ENCODE results near the gene ATXN2. TPM values are rescaled to one million over a fixed set of nuclear protein-coding genes. Genes with fewer than 3 reads are reported as not detected.

The ATXN2 gene
- total RNA-seq, 1 donor = 45.7 TPM

DNA sequence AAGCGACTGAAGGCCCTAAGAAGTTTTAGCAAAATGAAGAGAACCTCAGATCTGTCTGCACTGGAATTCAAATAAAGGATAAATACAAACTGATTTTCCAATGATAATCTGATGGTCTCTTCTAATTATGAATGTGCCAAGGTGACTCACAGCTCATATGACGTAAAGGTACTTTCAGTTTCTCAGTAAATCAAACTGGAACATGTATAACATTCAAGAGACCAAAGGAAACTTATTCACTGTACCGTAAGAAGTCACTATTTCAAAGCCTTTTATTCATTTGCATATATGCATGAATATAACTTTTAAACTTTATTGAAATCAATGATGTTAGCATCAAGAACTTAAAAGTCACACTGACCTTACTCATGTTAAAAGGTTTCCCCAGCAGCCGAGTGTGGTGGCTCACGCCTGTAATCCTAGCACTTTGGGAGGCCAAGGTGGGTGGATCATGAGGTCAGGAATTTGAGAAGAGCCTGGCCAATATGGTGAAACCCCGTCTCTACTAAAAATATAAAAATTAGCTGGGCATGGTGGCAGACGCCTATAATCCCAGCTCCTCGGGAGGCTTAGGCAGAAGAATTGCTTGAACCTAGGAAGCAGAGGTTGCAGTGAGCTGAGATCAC, 52.2 kb downstream of the ATXN2 start:
- peak; percentile 16 for DNase-seq (ENCODE audit: low read depth)
- TF ChIP-seq, protein P1, sequence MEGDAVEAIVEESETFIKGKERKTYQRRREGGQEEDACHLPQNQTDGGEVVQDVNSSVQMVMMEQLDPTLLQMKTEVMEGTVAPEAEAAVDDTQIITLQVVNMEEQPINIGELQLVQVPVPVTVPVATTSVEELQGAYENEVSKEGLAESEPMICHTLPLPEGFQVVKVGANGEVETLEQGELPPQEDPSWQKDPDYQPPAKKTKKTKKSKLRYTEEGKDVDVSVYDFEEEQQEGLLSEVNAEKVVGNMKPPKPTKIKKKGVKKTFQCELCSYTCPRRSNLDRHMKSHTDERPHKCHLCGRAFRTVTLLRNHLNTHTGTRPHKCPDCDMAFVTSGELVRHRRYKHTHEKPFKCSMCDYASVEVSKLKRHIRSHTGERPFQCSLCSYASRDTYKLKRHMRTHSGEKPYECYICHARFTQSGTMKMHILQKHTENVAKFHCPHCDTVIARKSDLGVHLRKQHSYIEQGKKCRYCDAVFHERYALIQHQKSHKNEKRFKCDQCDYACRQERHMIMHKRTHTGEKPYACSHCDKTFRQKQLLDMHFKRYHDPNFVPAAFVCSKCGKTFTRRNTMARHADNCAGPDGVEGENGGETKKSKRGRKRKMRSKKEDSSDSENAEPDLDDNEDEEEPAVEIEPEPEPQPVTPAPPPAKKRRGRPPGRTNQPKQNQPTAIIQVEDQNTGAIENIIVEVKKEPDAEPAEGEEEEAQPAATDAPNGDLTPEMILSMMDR (IDR thresholded peaks at IDR 0.05; ENCODE audit: insufficient read depth, low read length) = no peak
- no peak overlapping the region for H3K4me3 ChIP-seq (ENCODE audit: low read depth, low read length)

DNA sequence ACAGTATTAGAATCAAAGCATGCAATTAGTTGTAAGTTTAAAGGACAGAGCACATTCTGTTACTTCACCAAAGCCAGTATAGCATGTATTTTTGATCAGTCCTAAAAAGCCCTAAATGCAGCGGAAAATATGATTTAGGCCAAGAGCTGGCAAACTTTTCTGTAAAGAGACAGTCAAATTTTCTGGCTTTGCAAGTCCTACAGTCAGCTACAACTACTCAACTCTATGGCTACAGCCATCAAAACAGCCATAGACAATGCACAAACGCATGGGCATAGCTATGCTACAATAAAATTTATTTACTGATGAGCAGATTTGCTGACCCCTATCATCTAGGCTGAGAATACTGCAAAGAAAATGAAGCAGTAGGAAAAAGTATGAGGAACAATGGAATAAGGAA, 52.9 kb downstream of the ATXN2 start:
- no peak for DNase-seq (ENCODE audit: low read depth)
- no peak overlapping the region for H3K4me3 ChIP-seq (ENCODE audit: low read depth, low read length)
- TF ChIP-seq, protein P1 (IDR thresholded peaks at IDR 0.05; ENCODE audit: insufficient read depth, low read length) = no peak

DNA sequence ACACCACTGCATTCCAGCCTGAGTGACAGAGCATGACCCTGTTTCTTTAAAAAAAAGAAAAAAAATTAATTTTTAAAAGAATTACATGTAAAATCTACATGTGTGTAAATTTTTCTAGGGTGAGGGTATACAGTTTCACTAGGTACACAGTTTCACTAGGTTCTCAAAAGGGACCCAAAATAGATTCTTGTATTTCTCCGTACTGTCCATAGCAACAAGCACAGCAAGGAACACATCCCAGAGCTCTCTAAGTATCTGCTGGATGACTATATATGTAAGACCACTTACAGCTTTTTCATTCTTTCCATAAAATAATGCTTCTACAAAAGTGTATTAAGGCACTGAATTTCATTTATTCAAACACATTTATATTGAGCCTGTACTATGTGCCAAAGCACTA, 55.1 kb downstream of the ATXN2 start:
- H3K4me3 ChIP-seq (ENCODE audit: low read depth, low read length) = no peak overlapping the region
- DNase-seq (ENCODE audit: low read depth) = no peak
- TF ChIP-seq, protein P1 (IDR thresholded peaks at IDR 0.05; ENCODE audit: insufficient read depth, low read length) = no peak

DNA sequence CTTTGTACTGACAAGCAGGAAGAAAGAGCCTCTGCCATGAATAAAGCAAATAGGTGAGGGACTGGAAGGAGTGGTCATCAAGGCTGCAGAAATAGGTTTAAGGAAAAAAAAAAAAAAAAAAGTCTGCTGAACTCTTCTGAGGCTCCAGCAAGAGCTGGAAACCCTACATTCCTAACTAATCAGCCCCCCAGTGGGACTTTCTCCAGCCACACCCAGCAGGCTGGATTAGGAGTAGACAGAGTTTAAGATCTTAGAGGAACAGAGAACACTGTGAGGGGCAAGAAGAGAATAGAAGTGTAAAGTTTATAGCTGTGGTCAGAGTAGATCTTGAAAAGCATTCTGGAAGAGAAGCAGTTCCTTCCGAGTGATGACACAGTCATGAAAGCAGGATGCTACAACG, 66.4 kb downstream of the ATXN2 start:
- peak; percentile 3 for DNase-seq (ENCODE audit: low read depth)
- TF ChIP-seq, protein P1 (IDR thresholded peaks at IDR 0.05; ENCODE audit: insufficient read depth, low read length) = no peak
- no peak overlapping the region for H3K4me3 ChIP-seq (ENCODE audit: low read depth, low read length)

DNA sequence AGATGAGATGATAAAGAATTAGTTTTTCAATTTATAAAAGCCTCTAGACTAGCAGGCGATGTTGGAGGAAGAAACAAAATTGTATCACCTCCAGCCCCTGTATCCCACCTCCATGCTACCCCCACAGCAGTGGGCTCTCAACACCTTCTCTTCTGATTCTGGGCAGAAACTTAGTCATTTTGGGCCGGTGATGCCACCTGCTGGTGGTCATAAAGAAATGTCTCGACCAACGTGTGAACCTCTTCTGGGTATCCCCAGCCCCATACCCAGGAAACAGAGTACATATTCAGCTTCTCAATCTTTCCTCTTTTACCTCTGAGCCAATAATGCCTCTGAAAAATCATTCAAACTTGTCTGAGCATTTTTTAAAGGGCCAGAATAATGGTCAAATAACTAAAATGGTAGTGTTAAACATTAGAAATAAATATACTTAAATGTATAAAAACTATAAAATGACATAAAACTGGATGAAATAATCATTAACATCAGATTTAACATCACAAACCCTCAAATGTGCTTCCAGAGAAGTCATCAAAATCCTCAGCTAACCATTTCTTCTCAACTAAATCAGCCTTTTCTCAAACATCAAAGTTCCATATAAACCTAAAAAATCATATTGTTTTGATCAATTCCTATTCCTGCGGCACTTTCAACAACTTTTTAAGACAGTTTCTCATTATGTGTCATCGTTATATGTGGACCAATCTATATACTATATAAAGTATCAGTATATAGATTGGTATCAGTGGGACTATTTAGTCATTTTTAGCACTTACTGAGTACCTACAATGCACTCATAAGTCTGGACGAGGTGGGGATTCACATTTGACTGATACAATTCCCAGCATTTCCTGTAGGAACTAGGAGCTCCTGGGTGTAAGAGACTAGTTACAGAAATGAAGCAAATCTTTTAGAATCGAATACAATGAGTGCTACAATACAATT, 69.4 kb downstream of the ATXN2 start:
- DNase-seq (ENCODE audit: low read depth) = peak; percentile 59
- H3K4me3 ChIP-seq (ENCODE audit: low read depth, low read length) = no peak overlapping the region
- TF ChIP-seq, protein P1 (IDR thresholded peaks at IDR 0.05; ENCODE audit: insufficient read depth, low read length) = peak; percentile 69

DNA sequence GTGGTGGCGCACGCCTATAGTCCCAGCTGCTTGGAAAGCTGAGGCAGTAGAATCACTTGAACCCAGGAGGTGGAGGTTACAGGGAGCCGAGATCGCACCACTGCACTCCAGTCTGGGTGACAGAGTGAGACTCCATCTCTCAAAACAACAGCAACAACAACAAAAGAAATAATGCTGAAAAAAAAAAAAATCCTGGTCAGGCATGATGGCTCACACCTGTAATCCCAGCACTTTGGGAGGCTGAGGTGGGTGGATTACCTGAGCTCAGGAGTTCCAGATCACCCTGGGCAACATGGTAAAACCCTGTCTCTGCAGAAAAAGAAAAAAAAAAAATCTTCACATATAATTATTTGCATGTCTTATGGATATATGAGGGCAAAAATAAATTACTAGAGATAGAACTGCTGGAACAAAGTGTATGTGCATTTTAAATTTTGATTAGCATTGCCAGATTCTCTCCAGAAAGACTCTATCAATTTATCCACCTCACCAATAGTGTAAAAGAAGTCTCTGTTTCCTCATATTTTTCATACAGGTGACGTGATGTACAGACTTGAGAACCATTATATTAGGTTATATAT, 75.4 kb downstream of the ATXN2 start:
- TF ChIP-seq, protein P1 (IDR thresholded peaks at IDR 0.05; ENCODE audit: insufficient read depth, low read length) = no peak
- no peak overlapping the region for H3K4me3 ChIP-seq (ENCODE audit: low read depth, low read length)
- DNase-seq (ENCODE audit: low read depth) = no peak

Measured in fibroblast of the aortic adventitia (primary cell).